HFFc6 (cell line): ENCODE measurements around the gene ABHD16B. TPM values are rescaled to one million over a fixed set of nuclear protein-coding genes. Genes with fewer than 3 reads are reported as not detected.

Source experiments
- DNase-seq: peaks from one replicate; pipeline ENCODE4 v3.0.0-alpha.2; 2018
- H3K27ac Mint-ChIP-seq: 2 replicates; pipeline ENCODE4 v1.8.0; 2020; ENCODE audit warnings: mild to moderate bottlenecking, mixed read lengths
- H3K27me3 Mint-ChIP-seq: 2 replicates; pipeline ENCODE4 v1.8.0; 2021; ENCODE audit warnings: mild to moderate bottlenecking, moderate library complexity, mixed read lengths; ENCODE audit not compliant: insufficient read depth
- H3K36me3 Mint-ChIP-seq: 2 replicates; pipeline ENCODE4 v1.8.0; 2021; ENCODE audit warnings: low read depth, mixed read lengths
- H3K4me1 Mint-ChIP-seq: 2 replicates; pipeline ENCODE4 v1.8.0; 2020; ENCODE audit warnings: low read depth, mixed read lengths
- H3K4me3 Mint-ChIP-seq: 2 replicates; pipeline ENCODE4 v1.8.0; 2020; ENCODE audit warnings: mild to moderate bottlenecking, moderate library complexity, mixed read lengths
- H3K9me3 Mint-ChIP-seq: 2 replicates; pipeline ENCODE4 v1.8.0; 2020; ENCODE audit warnings: mild to moderate bottlenecking, mixed read lengths
- total RNA-seq, 6 experiments: library from RNA; stranded (reverse); fragmentation: NEBNext Ultra II Directional; extraction: Animal tissue kit (Norgen Biotek cat#: 25700); gene quantifications; 2 replicates in 1 of 6; 3 replicates in 5 of 6; pipeline ENCODE4 v1.2.3, GENCODE V29; 2021
- TF ChIP-seq, protein P1 (sequence below): fragments of 200-600 bp; sonication (generic); IDR thresholded peaks from 2 replicates; pipeline ENCODE4 v1.5.0; 2021; ENCODE audit warnings: antibody characterized with exemption, mild to moderate bottlenecking

ABHD16B gene
- total RNA-seq, 6 experiments from 2014 or later = not detected

DNA sequence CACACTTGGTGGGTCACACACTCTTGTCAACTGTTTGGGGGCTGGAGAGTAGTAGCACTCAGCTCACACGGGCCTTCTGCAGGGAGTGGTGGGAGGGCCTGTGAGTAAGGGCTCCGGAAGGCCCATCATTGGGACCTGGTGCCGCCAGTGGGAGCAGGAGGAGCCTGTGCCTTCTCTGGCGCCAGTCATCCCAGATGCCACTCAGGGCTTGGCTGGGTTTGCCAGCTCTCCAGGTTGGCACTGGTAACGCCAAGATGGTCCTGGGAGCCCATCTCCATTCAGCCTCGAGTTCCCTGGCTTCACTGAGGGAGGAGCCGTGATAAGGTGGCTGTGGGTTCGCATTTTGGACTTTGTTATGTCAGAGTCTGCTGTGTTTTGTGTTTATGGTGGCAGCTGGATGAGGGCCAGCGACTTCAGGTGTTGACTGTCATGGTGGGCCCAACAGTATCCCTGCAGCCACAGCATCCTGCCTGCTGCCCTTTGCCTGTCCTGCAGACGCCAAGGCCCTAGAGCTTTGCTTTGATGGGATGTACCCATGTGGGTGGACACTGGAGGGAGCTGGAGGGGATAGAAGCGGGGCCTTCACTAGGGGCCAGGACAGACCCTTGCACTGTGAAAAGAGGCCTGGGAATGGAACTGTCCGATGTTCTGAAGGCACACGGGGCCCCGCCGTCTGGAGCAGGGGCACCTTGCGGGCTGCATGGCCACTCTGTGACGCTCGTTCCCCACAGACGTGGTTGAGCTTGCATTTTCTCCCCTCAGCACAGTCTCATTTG lies 20.3 kb downstream of the ABHD16B start:
- Mint-ChIP-seq H3K9me3 (no peaks in the 10 kb centered on the region), H3K4me1 (no peaks in the 10 kb centered on the region), H3K27ac (no peak overlapping the region), H3K4me3 (no peak overlapping the region), H3K36me3 (peaks cover 4% of the 10 kb centered on the region; the same call in 1 of the 2 replicates), H3K27me3 (no peaks in the 10 kb centered on the region; the same call in 1 of the 2 replicates)
- DNase-seq = no peak
- TF ChIP-seq, protein P1, sequence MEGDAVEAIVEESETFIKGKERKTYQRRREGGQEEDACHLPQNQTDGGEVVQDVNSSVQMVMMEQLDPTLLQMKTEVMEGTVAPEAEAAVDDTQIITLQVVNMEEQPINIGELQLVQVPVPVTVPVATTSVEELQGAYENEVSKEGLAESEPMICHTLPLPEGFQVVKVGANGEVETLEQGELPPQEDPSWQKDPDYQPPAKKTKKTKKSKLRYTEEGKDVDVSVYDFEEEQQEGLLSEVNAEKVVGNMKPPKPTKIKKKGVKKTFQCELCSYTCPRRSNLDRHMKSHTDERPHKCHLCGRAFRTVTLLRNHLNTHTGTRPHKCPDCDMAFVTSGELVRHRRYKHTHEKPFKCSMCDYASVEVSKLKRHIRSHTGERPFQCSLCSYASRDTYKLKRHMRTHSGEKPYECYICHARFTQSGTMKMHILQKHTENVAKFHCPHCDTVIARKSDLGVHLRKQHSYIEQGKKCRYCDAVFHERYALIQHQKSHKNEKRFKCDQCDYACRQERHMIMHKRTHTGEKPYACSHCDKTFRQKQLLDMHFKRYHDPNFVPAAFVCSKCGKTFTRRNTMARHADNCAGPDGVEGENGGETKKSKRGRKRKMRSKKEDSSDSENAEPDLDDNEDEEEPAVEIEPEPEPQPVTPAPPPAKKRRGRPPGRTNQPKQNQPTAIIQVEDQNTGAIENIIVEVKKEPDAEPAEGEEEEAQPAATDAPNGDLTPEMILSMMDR = no peak

DNA sequence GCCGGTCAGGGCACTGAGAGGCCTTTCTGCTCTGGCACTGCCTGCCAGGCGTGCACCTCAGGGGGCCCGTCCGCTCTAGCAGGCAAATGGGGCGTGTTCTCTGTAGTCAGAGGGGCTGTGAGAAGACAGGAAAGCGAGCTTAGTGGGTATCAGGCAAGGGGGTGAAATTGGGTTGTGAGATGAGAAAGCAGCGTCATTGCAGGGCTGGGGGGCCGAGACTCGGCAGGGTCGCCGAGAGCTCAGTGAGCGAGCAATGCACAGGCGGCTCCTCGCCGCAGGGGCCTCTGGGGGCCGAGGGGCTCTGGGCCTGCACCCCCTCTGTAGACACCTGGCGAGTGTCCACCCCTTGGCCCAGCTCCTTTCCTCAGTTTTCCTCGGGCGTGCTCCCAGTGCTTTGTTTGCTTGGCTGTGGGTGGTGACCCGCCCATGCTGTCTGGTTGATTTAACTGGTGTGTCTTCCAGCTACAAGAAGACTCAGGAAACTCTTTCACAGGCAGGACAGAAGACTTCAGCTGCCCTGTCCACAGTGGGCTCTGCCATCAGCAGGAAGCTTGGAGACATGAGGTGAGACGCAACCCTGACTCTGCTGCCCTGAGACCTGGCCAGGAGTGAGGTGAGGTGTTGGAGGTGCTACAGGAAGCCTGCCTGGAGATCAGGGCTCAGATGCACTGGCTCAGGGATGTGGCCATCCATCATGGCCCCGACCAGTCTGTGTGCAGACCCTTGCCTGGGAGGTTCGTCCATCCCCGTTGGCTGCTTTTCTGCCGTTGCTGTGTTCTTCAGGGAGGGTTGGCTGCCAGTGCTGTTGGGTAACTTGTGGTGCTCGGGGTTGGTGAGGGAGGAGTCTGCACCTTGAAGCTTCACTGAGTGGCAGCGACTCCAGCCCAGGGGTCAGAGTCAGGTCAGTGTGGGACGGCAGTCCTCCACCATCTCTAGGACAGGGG lies 21.2 kb downstream of the ABHD16B start:
- H3K4me3 Mint-ChIP-seq = no peak overlapping the region
- peaks cover 7% of the 10 kb centered on the region for H3K36me3 Mint-ChIP-seq
- peaks cover 2% of the 10 kb centered on the region for H3K27me3 Mint-ChIP-seq
- TF ChIP-seq, protein P1 = no peak
- no peak for DNase-seq
- no peaks in the 10 kb centered on the region for H3K9me3 Mint-ChIP-seq
- no peak overlapping the region for H3K27ac Mint-ChIP-seq
- no peaks in the 10 kb centered on the region for H3K4me1 Mint-ChIP-seq

DNA sequence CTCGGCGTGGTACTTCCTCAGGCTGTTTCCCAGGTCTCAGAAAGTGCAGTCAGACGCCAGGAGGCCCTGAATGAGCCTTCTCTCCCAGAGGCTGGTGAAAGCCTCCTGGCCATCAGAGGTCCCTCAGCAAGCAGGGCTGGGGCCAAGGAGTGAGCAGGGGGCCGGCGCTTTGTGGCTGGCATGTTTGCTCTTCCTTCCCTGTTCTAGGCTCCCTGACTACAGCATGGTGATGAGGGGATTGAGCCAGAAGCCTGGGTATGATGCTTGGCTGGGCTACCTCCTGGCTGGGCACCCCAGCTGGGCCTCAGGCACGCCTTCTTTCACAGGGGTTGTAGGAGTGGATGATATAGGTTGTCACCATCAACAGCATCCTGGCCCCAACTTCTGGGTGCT lies 21.9 kb downstream of the ABHD16B start:
- Mint-ChIP-seq H3K27me3 (peaks cover 3% of the 10 kb centered on the region), H3K9me3 (no peaks in the 10 kb centered on the region), H3K36me3 (peaks cover 10% of the 10 kb centered on the region), H3K4me1 (no peaks in the 10 kb centered on the region), H3K4me3 (no peak overlapping the region), H3K27ac (no peak overlapping the region)
- no peak for DNase-seq
- TF ChIP-seq, protein P1 = no peak

DNA sequence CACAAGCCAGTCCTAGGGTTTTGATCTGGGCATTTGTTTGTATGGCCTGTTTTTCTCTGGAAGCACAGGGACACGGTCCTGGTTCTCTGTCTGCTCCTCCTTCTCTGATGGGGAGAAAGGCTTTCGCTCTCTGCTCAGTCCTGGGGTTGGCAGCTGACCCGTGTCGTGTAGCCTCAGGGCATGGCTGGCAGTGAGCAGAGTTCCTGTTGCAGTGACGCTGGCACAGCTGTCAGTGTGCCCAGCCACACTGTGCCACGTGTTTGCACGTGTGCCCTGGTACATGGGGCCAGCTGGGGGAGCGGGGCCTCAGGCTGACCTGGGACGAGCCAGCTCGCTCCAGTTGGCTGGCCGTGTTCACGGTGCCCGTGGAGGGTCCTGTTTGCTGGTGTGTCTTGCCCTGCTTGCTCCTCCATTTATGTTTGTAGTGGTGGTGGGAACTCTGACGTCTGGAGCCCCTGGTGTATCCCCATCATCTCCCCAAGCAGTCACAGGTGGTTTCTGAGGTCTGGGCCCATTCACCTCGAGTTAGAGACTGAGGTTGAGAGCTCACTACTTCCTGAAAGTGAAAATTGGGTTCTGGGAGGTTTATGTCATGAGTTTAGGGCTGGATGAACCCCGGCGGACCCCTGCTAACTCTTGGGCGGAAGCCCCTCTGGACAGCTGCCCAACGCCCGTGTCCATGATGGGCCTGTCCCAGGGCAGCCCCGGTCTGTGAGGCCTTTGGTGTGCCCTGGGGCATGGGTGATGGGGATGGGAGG lies 23.4 kb downstream of the ABHD16B start:
- Mint-ChIP-seq H3K27ac (no peak overlapping the region; the same call in 1 of the 2 replicates), H3K36me3 (peaks cover 17% of the 10 kb centered on the region), H3K9me3 (no peaks in the 10 kb centered on the region), H3K4me1 (no peaks in the 10 kb centered on the region), H3K27me3 (peaks cover 5% of the 10 kb centered on the region), H3K4me3 (no peak overlapping the region)
- DNase-seq = no peak
- TF ChIP-seq, protein P1 = no peak

DNA sequence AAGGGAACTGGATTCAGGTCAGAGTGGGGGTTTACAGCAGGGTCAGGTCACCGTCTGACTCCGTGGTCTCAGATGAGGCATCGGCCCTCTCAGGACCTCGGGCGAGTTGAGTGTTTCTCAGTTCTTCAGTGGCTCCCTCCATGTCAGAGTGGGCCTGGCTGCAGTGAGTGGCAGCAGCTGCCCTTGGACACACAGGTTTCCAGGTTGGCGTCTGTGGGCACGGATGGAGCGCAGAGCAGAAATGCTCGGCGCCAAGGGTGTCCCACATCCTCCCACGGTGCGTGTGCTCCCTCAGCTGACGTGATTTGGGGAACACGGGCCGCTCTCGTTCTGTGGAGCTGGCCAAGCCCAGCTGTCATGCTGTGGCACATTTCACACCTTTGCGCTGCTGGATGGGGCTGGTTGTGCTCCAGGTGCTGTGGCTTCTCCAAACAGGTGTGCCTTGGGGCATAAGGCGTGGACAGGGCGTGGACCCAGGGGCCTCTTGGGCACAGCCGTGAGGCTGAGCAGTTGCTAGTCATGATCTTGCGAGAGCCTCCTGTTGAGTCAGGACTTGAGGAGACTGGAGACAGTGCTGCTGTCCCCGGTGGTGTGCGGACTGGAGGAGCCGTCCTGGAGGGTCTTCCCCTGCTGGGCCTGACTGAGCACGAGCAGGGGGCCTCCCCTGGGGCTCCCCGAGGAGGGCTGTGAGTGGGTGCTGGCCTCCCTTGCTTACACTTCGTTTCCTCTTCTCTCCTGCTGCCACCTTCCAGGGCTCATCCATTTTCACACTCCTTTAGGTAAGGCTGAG lies 24.2 kb downstream of the ABHD16B start:
- H3K36me3 Mint-ChIP-seq = peaks cover 22% of the 10 kb centered on the region
- peaks cover 5% of the 10 kb centered on the region for H3K27me3 Mint-ChIP-seq
- TF ChIP-seq, protein P1 = no peak
- no peaks in the 10 kb centered on the region for H3K9me3 Mint-ChIP-seq
- no peak for DNase-seq
- no peaks in the 10 kb centered on the region for H3K4me1 Mint-ChIP-seq
- no peak overlapping the region; the same call in 1 of the 2 replicates for H3K27ac Mint-ChIP-seq
- H3K4me3 Mint-ChIP-seq = no peak overlapping the region
